HG02884 (cell line): ENCODE results near the gene CD7.

Source experiments
- ATAC-seq: cut with Tn5 transposase; IDR thresholded peaks from one replicate; pipeline ENCODE4 v1.9.1; 2021; ENCODE audit warnings: mild to moderate bottlenecking, moderate library complexity; ENCODE audit not compliant: unreplicated experiment

CD7 gene

GRCh38 chr17:82266142-82266541, 51.3 kb downstream of the CD7 start:
- ATAC-seq, result no peak
